Panc1 (cell line): ENCODE results near the gene TYRP1. TPM values are rescaled to one million over a fixed set of nuclear protein-coding genes. Genes with fewer than 3 reads are reported as not detected.

ENCODE experiments used
- ATAC-seq: fragments of 200-7000 bp; cut with Tn5 transposase; 2 replicates; pipeline ENCODE4 v1.9.1; 2020; ENCODE audit warnings: mild to moderate bottlenecking, moderate library complexity
- BruUV-seq: library from RNA; stranded (reverse); fragments of 400-500 nt; replicated peaks from 2 replicates; lab custom pipeline; 2021; lab: Mats Ljungman, UMichigan
- CTCF ChIA-PET: fragments of 300-600 bp; sonication (Branson Sonifier 250); formaldehyde crosslinking; loops from one replicate; lab custom pipeline; 2022; ENCODE audit warnings: antibody characterized with exemption; lab: Charles Lee
- POLR2A ChIA-PET: fragments of 300-600 bp; sonication (Branson Sonifier 250); formaldehyde crosslinking; loops from one replicate; lab custom pipeline; 2022; ENCODE audit warnings: antibody characterized with exemption; lab: Charles Lee
- DNase-seq: peaks from one replicate; pipeline ENCODE4 v3.0.0-alpha.2; 2010; ENCODE audit warnings: low read depth, low spot score
- H3K27ac ChIP-seq: 2 replicates; pipeline ENCODE4 v1.5.1; 2011; ENCODE audit warnings: mild to moderate bottlenecking, low read length, inconsistent platforms
- H3K27me3 ChIP-seq: fragments of 200-500 bp; sonication (Bioruptor generic); 2 replicates; pipeline ENCODE4 v1.6.0; 2014; ENCODE audit warnings: low read length, inconsistent platforms; ENCODE audit not compliant: control insufficient read depth, insufficient read depth
- H3K36me3 ChIP-seq: fragments of 200-500 bp; sonication (Bioruptor generic); 2 replicates; pipeline ENCODE4 v1.5.1; 2014; ENCODE audit warnings: inconsistent platforms, mild to moderate bottlenecking, low read length, moderate library complexity; ENCODE audit not compliant: control insufficient read depth, insufficient read depth
- H3K4me1 ChIP-seq: 2 replicates; pipeline ENCODE4 v1.5.1; 2011; ENCODE audit warnings: inconsistent platforms, mild to moderate bottlenecking, low read length, moderate library complexity; ENCODE audit not compliant: control insufficient read depth, insufficient read depth
- H3K4me3 ChIP-seq, 2 experiments: 2 replicates each; pipeline ENCODE4 v1.5.1; 2011 to 2012; ENCODE audit warnings: low read depth in 2 of 2, low read length in 2 of 2, mild to moderate bottlenecking in 2 of 2, inconsistent platforms in 1 of 2, moderate library complexity in 1 of 2
- H3K9me3 ChIP-seq: fragments of 200-500 bp; sonication (Bioruptor generic); 2 replicates; pipeline ENCODE4 v1.5.1; 2014; ENCODE audit warnings: low read depth, mild to moderate bottlenecking, inconsistent platforms, low read length, moderate library complexity; ENCODE audit not compliant: control insufficient read depth, insufficient read depth
- POLR2AphosphoS5 ChIP-seq: IDR thresholded peaks from 2 replicates; pipeline ENCODE4 v1.6.1; 2012; ENCODE audit warnings: mild to moderate bottlenecking, low read depth, low read length, moderate library complexity
- SIN3A ChIP-seq: IDR thresholded peaks from 2 replicates; pipeline ENCODE4 v1.6.1; 2012; ENCODE audit warnings: low read depth, mild to moderate bottlenecking, low read length, moderate library complexity, borderline replicate concordance; ENCODE audit not compliant: insufficient read depth
- TCF7L2 ChIP-seq: IDR thresholded peaks from 2 replicates; pipeline ENCODE4 v1.6.1; 2011; ENCODE audit warnings: mild to moderate bottlenecking, low read depth, low read length, inconsistent platforms
- in situ Hi-C: cut with HindIII; loops from 2 replicates; pipeline ENCODE4 v1.10.0; 2016; ENCODE audit warnings: low sequenced_read_pairs, low pct_unique_long_range_greater_than_20kb
- intact Hi-C: fragments of 100-400 bp; cut with micrococcal nuclease; formaldehyde crosslinking; loops from one replicate; pipeline ENCODE4 v1.10.0; 2022; ENCODE audit not compliant: unreplicated experiment
- total RNA-seq: library from RNA; stranded (reverse); gene quantifications from one replicate; pipeline ENCODE4 v1.2.1, GENCODE V29; 2021; ENCODE audit not compliant: unreplicated experiment
- TF ChIP-seq, protein P1 (sequence below), 2 experiments: IDR thresholded peaks; 2 replicates each; pipeline ENCODE4 v1.6.1; 2011 to 2012; ENCODE audit warnings: low read depth in 2 of 2, control low read depth in 1 of 2, low read length in 1 of 2, mild to moderate bottlenecking in 1 of 2, moderate library complexity in 1 of 2; ENCODE audit not compliant: insufficient read depth in 1 of 2
- TF ChIP-seq, protein P2 (sequence below): fragments of 450-650 bp; IDR thresholded peaks from 2 replicates; pipeline ENCODE4 v1.5.1; 2017; ENCODE audit warnings: mild to moderate bottlenecking

The TYRP1 gene
- total RNA-seq, 1 experiment from 2014 or later: 0.23 TPM

DNA sequence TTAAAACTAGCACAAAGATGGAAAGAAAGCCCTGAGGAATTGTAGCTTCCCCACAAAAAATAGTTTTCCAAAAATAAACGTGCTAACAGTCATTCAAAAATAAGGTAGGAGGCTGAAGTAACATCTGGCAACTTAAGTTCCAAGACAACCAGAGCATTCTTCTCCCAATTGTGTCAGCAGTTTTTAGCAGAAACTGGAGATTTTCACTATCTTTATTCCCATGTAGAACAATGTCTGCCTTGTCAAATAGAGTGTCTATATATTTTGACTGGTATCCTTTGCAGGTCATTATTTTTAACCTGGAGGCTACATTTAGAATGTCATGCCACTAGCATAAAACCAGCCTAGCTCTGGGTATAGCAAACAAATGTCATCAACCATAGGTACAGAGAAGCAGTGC lies 10.8 kb downstream of the TYRP1 start:
- no peak for DNase-seq
- POLR2A ChIA-PET: no interaction called here
- CTCF ChIA-PET: no interaction called here
- Histone ChIP-seq H3K4me3 (no peak overlapping the region), H3K4me1 (no peaks in the 10 kb centered on the region), H3K36me3 (no peaks in the 10 kb centered on the region; the same call in 1 of the 2 replicates), H3K27ac (no peak overlapping the region), H3K27me3 (no peaks in the 10 kb centered on the region), H3K9me3 (no peaks in the 10 kb centered on the region)
- intact Hi-C loops: no loop called here
- TF ChIP-seq, protein P1, sequence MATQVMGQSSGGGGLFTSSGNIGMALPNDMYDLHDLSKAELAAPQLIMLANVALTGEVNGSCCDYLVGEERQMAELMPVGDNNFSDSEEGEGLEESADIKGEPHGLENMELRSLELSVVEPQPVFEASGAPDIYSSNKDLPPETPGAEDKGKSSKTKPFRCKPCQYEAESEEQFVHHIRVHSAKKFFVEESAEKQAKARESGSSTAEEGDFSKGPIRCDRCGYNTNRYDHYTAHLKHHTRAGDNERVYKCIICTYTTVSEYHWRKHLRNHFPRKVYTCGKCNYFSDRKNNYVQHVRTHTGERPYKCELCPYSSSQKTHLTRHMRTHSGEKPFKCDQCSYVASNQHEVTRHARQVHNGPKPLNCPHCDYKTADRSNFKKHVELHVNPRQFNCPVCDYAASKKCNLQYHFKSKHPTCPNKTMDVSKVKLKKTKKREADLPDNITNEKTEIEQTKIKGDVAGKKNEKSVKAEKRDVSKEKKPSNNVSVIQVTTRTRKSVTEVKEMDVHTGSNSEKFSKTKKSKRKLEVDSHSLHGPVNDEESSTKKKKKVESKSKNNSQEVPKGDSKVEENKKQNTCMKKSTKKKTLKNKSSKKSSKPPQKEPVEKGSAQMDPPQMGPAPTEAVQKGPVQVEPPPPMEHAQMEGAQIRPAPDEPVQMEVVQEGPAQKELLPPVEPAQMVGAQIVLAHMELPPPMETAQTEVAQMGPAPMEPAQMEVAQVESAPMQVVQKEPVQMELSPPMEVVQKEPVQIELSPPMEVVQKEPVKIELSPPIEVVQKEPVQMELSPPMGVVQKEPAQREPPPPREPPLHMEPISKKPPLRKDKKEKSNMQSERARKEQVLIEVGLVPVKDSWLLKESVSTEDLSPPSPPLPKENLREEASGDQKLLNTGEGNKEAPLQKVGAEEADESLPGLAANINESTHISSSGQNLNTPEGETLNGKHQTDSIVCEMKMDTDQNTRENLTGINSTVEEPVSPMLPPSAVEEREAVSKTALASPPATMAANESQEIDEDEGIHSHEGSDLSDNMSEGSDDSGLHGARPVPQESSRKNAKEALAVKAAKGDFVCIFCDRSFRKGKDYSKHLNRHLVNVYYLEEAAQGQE (IDR thresholded peaks at IDR 0.05; ENCODE audit: insufficient read depth in 1 of 2, low read depth in 2 of 2, low read length in 1 of 2): no peak
- TF ChIP-seq, protein P2, sequence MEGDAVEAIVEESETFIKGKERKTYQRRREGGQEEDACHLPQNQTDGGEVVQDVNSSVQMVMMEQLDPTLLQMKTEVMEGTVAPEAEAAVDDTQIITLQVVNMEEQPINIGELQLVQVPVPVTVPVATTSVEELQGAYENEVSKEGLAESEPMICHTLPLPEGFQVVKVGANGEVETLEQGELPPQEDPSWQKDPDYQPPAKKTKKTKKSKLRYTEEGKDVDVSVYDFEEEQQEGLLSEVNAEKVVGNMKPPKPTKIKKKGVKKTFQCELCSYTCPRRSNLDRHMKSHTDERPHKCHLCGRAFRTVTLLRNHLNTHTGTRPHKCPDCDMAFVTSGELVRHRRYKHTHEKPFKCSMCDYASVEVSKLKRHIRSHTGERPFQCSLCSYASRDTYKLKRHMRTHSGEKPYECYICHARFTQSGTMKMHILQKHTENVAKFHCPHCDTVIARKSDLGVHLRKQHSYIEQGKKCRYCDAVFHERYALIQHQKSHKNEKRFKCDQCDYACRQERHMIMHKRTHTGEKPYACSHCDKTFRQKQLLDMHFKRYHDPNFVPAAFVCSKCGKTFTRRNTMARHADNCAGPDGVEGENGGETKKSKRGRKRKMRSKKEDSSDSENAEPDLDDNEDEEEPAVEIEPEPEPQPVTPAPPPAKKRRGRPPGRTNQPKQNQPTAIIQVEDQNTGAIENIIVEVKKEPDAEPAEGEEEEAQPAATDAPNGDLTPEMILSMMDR: no peak
- TF ChIP-seq TCF7L2: no peak
- no peak for ATAC-seq
- in situ Hi-C loops: no loop called here
- BruUV-seq: no TSS peak

DNA sequence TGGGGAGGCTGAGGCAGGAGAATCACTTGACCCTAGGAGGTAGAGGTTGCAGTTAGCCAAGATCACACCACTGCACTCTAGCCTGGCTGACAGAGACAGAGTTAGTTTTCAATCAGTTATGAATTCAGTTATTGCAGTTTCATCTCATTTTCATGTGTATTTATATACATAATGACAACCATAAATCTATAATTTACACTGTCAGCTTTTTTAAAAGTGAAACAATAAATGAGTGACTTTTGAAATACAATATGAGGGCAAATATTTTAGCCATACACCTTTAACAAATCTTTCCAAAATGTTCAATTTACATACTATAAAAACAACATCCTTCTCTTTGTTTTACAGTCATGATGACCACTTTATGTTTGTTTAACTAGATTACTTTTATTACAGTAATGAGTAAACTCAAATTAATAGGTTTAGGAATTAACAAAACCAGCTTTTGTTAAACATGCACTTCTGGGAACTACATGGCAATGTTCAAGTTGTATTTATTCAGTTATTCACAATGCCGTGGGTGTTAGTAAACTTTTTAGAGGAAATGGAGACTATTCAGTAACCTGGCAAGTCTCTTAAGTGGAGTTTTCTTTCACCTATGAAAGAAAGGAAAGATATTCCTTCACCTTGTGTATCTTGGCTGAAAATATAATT lies 12.7 kb downstream of the TYRP1 start:
- CTCF ChIA-PET: no interaction called here
- no peaks in the 10 kb centered on the region for H3K4me1 ChIP-seq
- intact Hi-C loops: no loop called here
- in situ Hi-C loops: no loop called here
- H3K4me3 ChIP-seq: no peak overlapping the region
- no peaks in the 10 kb centered on the region for H3K9me3 ChIP-seq
- ATAC-seq: no peak
- POLR2A ChIA-PET: no interaction called here
- BruUV-seq: no TSS peak
- TF ChIP-seq POLR2AphosphoS5: no peak
- TF ChIP-seq, protein P2: no peak
- TF ChIP-seq TCF7L2: no peak
- TF ChIP-seq SIN3A: no peak
- TF ChIP-seq, protein P1 (IDR thresholded peaks at IDR 0.05; ENCODE audit: insufficient read depth in 1 of 2, low read depth in 2 of 2, low read length in 1 of 2): no peak
- no peaks in the 10 kb centered on the region for H3K27me3 ChIP-seq
- H3K36me3 ChIP-seq: no peaks in the 10 kb centered on the region; the same call in 1 of the 2 replicates
- no peak for DNase-seq
- H3K27ac ChIP-seq: no peak overlapping the region
